ENCODE data around the gene ALX4.

DNA sequence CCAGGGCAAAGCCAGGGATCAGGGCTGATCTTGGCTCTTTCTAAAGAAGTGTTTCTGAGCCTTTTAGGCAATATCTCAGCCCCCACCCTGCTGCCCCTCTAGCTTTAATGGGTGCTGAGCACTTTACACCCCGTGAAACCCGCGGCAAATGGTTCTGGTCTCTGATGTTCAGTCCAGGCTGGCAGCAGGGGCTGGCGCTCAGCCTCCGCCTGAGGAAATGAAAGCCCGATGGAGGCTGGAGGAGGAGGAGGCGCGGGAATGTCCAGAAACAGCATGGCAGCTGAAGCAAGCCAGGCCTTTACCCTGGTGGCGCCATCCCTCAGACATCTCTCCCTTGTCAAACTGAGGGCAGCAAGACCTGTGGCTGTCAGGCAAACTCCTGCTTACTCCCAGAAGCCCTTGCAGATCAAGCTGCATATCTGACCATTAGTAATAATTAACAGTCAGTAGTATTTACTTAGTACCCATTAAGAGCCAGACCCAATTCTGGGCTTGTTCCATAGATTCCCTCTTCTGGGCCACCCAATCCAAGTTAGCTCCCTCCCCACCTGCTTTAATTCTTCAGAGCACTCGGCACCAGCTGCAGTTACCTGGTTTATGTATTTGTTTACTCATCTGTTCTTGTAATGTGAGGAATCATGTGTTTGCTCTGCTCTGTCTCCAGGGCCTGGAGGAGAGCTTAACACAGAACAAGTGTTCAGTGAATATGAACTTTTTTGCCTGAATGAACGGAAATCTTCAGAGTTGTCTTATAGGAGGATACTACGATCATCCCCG lies 15.0 kb upstream of the ALX4 start:
- TF ChIP-seq CTCF (IDR thresholded peaks at IDR 0.05) (no peak), POLR2A (IDR thresholded peaks at IDR 0.05) (no peak)
